ENCODE results near the gene LRFN2. TPM values are rescaled to one million over a fixed set of nuclear protein-coding genes. Genes with fewer than 3 reads are reported as not detected.

LRFN2 gene
- total RNA-seq, 1 experiment from 2014 or later, result 26.6 TPM

GRCh38 chr6:40343318-40343876, 243.8 kb downstream of the LRFN2 start:
- Histone ChIP-seq H3K4me3 (ENCODE audit: low read depth, low read length, poor library complexity, severe bottlenecking) (no peak overlapping the region), H3K9me3 (ENCODE audit: low read depth, low read length, poor library complexity, severe bottlenecking) (no peaks in the 10 kb centered on the region), H3K4me1 (ENCODE audit: insufficient read depth, low read length, poor library complexity, severe bottlenecking) (peaks cover 32% of the 10 kb centered on the region), H3K27ac (ENCODE audit: low read depth, low read length, poor library complexity, severe bottlenecking) (no peak overlapping the region), H3K36me3 (ENCODE audit: insufficient read depth, low read length, poor library complexity, severe bottlenecking) (no peaks in the 10 kb centered on the region), H3K27me3 (replicated peaks; ENCODE audit: insufficient read depth, low read depth, low read length, poor library complexity) (no peaks in the 10 kb centered on the region)
- no peak for DNase-seq (ENCODE audit: low spot score)
- POLR2A ChIA-PET (ENCODE audit: low non-redundant PET), result interaction anchor here (0.5 kb wide), 1 partner anchor 190 kb away, joined by 5 read pairs; no protein-coding TSS in a partner anchor
- no peak for TF ChIP-seq EZH2 (IDR thresholded peaks at IDR 0.05; ENCODE audit: borderline replicate concordance, low read depth, low read length, poor library complexity, severe bottlenecking)
- no peak for TF ChIP-seq CTCF (conservative IDR thresholded peaks at IDR 0.05; ENCODE audit: low read depth, low read length)
- BruUV-seq (replicated peaks), result no TSS peak
- CTCF ChIA-PET, result no interaction called here
- intact Hi-C loops (cut with micrococcal nuclease; ENCODE audit: unreplicated experiment), result no loop called here

GRCh38 chr6:40342723-40343122, 244.4 kb downstream of the LRFN2 start:
- no peaks in the 10 kb centered on the region for H3K27me3 ChIP-seq (replicated peaks; ENCODE audit: insufficient read depth, low read depth, low read length, poor library complexity)
- H3K27ac ChIP-seq (ENCODE audit: low read depth, low read length, poor library complexity, severe bottlenecking), result peak overlapping the region; percentile 76
- no TSS peak for BruUV-seq (replicated peaks)
- H3K4me3 ChIP-seq (ENCODE audit: low read depth, low read length, poor library complexity, severe bottlenecking), result no peak overlapping the region
- H3K4me1 ChIP-seq (ENCODE audit: insufficient read depth, low read length, poor library complexity, severe bottlenecking), result peaks cover 27% of the 10 kb centered on the region
- H3K36me3 ChIP-seq (ENCODE audit: insufficient read depth, low read length, poor library complexity, severe bottlenecking), result no peaks in the 10 kb centered on the region
- ChIA-PET CTCF (no interaction called here), POLR2A (ENCODE audit: low non-redundant PET) (interaction anchor here (0.5 kb wide), 1 partner anchor 191 kb away, joined by 5 read pairs; no protein-coding TSS in a partner anchor)
- intact Hi-C loops (cut with micrococcal nuclease; ENCODE audit: unreplicated experiment), result no loop called here
- no peaks in the 10 kb centered on the region for H3K9me3 ChIP-seq (ENCODE audit: low read depth, low read length, poor library complexity, severe bottlenecking)
- DNase-seq (ENCODE audit: low spot score), result peak; percentile 42
- TF ChIP-seq CTCF (conservative IDR thresholded peaks at IDR 0.05; ENCODE audit: low read depth, low read length) (no peak), EZH2 (IDR thresholded peaks at IDR 0.05; ENCODE audit: borderline replicate concordance, low read depth, low read length, poor library complexity, severe bottlenecking) (no peak)

- Histone ChIP-seq H3K27me3 (replicated peaks; ENCODE audit: insufficient read depth, low read depth, low read length, poor library complexity) (no peaks in the 10 kb centered on the region), H3K27ac (ENCODE audit: low read depth, low read length, poor library complexity, severe bottlenecking) (peak overlapping the region; percentile 76), H3K4me3 (ENCODE audit: low read depth, low read length, poor library complexity, severe bottlenecking) (no peak overlapping the region), H3K36me3 (ENCODE audit: insufficient read depth, low read length, poor library complexity, severe bottlenecking) (no peaks in the 10 kb centered on the region), H3K4me1 (ENCODE audit: insufficient read depth, low read length, poor library complexity, severe bottlenecking) (peaks cover 26% of the 10 kb centered on the region), H3K9me3 (ENCODE audit: low read depth, low read length, poor library complexity, severe bottlenecking) (no peaks in the 10 kb centered on the region)
- CTCF ChIA-PET, result no interaction called here
- no peak for TF ChIP-seq CTCF (conservative IDR thresholded peaks at IDR 0.05; ENCODE audit: low read depth, low read length)
- TF ChIP-seq EZH2 (IDR thresholded peaks at IDR 0.05; ENCODE audit: borderline replicate concordance, low read depth, low read length, poor library complexity, severe bottlenecking), result no peak
- no peak for DNase-seq (ENCODE audit: low spot score)
- BruUV-seq (replicated peaks), result no TSS peak
- POLR2A ChIA-PET (ENCODE audit: low non-redundant PET), result no interaction called here
- intact Hi-C loops (cut with micrococcal nuclease; ENCODE audit: unreplicated experiment), result no loop called here
Observed at GRCh38 chr6:40341726-40342125, 245.4 kb downstream of the LRFN2 start.
